ENCODE data around the gene FSTL4.

Gene FSTL4

DNA sequence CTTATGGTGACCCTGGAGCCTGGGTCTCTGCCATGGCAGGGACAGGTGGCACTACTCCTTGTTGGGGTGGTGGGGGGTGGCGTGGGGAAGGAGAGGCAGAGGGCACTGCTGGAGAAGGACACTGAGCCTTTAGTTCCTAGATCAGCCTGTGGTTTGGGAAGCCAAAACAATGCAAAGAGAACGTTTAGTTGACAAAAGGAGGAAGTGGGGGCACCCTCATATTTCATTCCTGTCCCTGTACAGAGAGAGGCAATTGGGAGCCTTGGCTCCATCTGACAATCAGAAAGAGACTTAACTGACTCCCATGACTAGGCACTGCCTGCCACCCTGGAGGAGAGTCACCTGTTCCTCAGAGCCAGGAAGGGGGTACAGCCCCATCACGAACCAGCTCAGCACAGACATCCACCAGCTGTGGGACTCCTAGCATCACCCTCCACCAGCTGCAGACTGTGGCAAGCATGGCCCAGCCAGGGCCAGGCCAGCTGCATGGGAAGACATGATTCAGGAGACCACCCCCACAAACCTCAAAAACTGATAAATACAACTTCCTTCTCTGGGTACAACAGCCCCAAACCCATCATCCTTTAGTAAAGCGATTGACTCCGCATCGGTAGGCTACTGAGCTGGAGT lies 303.1 kb downstream of the FSTL4 start:
- peak; percentile 17 for DNase-seq

DNA sequence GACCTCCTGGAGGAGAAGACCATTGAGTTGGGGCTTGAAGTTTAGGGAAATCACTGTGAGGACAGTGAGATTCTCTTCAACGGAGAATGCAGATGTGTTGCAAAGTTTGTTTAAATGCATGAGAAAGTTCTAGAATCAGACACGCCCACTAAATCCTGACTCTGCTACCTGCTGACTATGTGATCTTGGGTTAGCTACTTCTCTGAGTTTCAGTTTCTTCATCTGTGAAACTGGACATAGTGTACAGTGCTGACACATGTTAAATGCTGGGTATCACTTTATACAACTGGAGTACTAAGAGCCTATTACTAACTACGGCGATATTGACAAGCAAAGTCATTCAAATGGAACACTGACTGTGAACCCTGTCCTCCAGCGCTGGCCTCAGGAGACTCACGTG lies 305.1 kb downstream of the FSTL4 start:
- DNase-seq, result no peak

- DNase-seq, result no peak
Observed at GRCh38 chr5:133304707-133305216, 307.6 kb downstream of the FSTL4 start.

DNA sequence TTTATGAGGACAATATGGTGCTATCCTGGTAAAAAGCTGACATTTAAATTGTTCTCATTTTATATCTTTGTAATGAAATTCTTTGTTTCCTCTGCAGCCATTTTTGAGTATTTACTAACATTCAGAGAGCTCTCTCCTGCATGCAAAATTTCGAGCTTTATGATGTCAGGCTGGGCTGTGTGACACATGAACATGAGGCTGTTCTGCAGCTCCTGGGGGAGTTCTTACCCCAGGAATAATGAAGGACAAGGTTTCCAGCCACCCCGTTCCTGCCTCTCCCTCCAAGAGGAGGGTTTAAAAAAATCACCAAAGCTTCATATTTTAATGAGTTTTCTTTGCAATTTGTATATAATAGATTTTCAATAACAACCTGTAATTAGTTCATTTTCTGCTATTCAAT lies 308.2 kb downstream of the FSTL4 start:
- no peak for DNase-seq

DNA sequence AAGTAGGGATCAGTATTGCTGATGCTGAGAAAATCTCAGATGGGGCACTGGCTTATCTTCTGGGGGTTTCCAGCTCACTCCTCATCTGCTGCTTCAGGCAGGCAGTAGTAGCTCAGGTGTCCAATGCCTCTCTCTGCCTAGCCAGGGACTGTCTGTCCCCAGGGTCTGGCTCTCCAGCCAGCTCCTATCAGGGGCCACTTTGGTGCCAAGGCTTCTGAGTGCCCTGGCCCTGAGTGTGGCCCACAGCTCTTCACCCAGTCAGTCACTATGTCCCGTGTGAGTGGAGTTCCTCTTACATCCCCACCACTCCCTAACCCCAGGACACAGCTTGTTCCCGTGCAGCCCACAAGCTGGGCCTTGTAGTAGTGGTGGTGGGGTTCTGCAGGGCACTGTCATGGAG lies 309.0 kb downstream of the FSTL4 start:
- DNase-seq, result no peak

DNA sequence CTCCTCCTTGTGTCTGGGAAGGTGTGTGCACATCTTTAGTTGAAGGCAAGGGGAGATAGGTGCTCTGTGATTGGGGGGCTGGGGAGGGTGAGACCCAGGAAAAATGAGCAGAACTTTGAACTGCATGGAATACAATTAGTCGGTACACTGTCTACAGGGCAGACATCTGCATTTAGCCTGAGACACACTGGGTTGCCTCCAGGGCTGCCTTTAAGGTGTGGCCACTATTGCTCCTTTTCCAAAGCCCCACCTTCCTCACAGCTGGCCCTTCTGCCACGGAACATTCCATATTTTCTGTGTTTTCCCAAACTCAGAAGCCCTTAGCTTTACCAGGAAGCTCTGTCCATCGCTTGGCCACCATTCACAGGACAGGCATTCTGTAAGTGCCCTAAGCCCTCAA lies 312.6 kb downstream of the FSTL4 start:
- no peak for DNase-seq

GRCh38 chr5:133299021-133299420 lies 313.3 kb downstream of the FSTL4 start:
- DNase-seq, result no peak

DNA sequence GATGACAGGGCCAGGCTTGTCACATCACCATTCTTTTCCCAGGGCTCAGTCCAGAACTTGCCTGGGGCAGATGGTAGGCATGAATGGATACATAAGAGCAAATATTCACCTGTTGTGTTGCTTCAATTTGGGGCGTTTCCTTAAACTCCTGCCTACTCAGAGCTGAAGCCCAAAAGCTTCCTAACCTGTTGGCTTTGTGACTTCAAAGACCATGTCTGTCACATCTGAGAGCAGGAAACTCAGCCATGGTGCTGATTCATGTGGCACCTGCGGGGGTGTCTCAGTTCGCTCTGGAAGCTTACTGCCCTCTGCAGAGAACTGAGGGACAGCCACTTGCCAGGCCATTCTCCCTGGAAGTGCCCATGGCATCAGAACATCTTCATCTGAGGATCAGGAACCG lies 313.9 kb downstream of the FSTL4 start:
- no peak for DNase-seq

- DNase-seq, result no peak
Observed at GRCh38 chr5:133297293-133297692, 315.0 kb downstream of the FSTL4 start.

- no peak for DNase-seq
Observed at GRCh38 chr5:133296624-133297023, 315.7 kb downstream of the FSTL4 start.

- DNase-seq, result no peak
Observed at GRCh38 chr5:133295520-133295919, 316.8 kb downstream of the FSTL4 start.

- no peak for DNase-seq
Observed at GRCh38 chr5:133294380-133294779, 318.0 kb downstream of the FSTL4 start.

DNA sequence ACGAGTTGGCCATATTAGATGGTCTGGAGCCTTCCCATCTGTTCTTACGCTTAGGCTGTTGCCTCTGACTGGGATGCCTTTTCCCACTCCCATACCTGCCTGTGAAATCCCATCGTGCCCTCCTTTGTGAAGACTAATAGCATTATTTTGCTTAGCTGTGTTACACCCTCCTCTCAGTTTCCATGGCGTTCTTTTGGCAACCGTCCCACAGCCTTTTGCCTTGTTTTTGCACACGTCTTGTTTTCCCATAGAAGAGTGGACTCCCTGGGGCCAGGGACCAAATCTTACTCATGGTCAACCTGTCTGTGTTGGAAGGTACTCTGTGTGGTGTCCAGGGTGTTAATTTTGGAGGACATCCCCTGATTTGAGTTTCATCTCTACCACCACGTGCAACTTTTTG lies 318.4 kb downstream of the FSTL4 start:
- no peak for DNase-seq

- no peak for DNase-seq
Observed at GRCh38 chr5:133292300-133292699, 320.0 kb downstream of the FSTL4 start.

DNA sequence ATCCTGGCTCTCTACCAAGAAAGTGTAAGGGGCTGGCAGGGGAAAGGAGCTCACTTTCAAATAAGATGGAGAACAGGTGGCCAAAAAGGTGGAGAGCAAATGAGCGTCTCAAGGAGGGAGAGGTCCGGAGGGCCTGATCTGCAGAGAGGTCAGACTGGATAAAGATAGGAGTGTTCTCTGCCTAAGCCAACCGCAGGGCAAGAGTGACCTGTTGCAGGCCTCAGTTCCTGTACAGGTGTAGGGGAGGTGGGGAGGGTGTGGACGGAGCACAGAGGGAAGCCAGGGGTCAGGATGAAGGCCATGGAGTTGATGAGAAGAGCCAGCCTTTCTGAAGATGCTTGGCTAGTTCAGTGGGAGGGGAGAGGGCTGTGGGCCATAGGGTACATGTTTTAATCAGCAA lies 320.8 kb downstream of the FSTL4 start:
- no peak for DNase-seq

DNA sequence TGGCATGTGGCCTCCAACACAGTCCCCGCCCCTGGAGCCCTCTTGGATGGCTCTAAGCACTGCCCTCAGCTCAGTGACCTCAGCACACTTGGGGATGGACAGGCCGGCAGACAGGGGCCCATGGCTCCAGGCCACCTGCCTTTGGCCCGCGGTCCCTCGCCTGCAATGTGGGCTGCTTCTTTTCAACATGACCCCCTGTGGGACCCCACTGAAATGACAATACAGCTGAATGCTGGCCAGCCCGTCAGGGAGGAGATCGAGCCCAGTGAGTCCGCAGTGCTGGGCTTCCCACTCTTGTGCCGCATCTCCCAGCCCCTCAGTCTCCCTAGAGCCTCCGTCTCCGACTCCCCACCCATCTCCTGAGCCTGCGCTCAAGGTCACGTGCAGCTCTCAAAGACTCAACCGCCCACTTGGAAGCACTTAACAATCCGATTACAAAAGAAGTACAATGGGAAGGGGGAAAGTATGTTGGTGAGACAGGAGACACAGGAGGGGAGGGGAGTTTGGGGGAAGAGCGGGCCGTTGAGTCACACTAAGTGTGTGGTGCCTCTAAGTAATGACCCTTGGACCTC lies 321.6 kb downstream of the FSTL4 start:
- no peak for DNase-seq

GRCh38 chr5:133289686-133290367 lies 322.5 kb downstream of the FSTL4 start:
- no peak for DNase-seq

GRCh38 chr5:133287500-133287899 lies 324.8 kb downstream of the FSTL4 start:
- peak; percentile 54 for DNase-seq

DNA sequence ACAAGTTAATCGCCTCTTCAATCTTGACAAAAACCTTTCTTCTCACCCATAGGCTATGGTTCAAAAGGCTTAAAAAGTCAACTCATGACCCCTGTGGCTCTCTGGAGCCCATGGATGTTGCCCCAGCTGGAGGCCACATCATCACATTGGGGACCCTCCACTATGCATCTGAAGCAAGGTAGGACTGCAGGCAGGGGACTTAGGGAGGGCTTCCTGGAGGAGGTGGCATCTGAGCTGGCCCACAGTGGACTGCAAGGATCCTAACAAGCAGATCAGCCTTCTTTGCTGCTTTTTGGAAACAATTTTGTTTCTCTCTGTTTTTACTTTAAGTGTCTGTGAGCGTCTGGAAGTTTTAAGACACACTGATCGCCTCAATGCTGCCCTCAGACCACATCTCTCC lies 325.9 kb downstream of the FSTL4 start:
- DNase-seq, result no peak

- peak; percentile 3 for DNase-seq
Observed at GRCh38 chr5:133285583-133286021, 326.7 kb downstream of the FSTL4 start.

GRCh38 chr5:133284306-133284705 lies 328.0 kb downstream of the FSTL4 start:
- no peak for DNase-seq

GRCh38 chr5:133278317-133278716 lies 334.0 kb downstream of the FSTL4 start:
- no peak for DNase-seq

- DNase-seq, result no peak
Observed at GRCh38 chr5:133277744-133278143, 334.6 kb downstream of the FSTL4 start.

GRCh38 chr5:133276171-133276570 lies 336.2 kb downstream of the FSTL4 start:
- DNase-seq, result no peak

All from OCI-M1 (cell line).